HL-60 (cell line): ENCODE measurements around the gene HMCN2.

Experiments
- DNase-seq, 2 experiments: peaks; one replicate each; pipeline ENCODE4 v3.0.0-alpha.2; 2010 to 2020; ENCODE audit warnings: low read depth in 1 of 2, low spot score in 1 of 2
- H3K27ac ChIP-seq: fragments of 250-450 bp; sonication (Bioruptor Pico); replicated peaks from 2 replicates; pipeline ENCODE4 v1.5.1; 2020; ENCODE audit warnings: mild to moderate bottlenecking, moderate library complexity
- H3K27me3 ChIP-seq: fragments of 250-450 bp; sonication (Bioruptor Pico); 2 replicates; pipeline ENCODE4 v1.5.1; 2021; ENCODE audit warnings: mild to moderate bottlenecking, moderate library complexity; ENCODE audit not compliant: insufficient read depth, poor library complexity, severe bottlenecking
- H3K4me3 ChIP-seq: replicated peaks from 2 replicates; pipeline ENCODE4 v1.5.1; 2011; ENCODE audit warnings: mild to moderate bottlenecking, control low read depth, low read length; ENCODE audit not compliant: insufficient read depth
- CTCF ChIP-seq: IDR thresholded peaks from one replicate; pipeline ENCODE4 v1.5.1; 2011; ENCODE audit warnings: low read length, control low read depth, inconsistent platforms; ENCODE audit not compliant: insufficient read depth
- GABPA ChIP-seq: IDR thresholded peaks from 2 replicates; pipeline ENCODE4 v1.6.1; 2012; ENCODE audit warnings: low read depth
- POLR2AphosphoS5 ChIP-seq: IDR thresholded peaks from 2 replicates; pipeline ENCODE4 v1.6.1; 2012; ENCODE audit warnings: low read depth
- REST ChIP-seq: IDR thresholded peaks from 2 replicates; pipeline ENCODE4 v1.6.1; 2012; ENCODE audit warnings: low read depth; ENCODE audit not compliant: insufficient replicate concordance
- SPI1 ChIP-seq: IDR thresholded peaks from 2 replicates; pipeline ENCODE4 v1.6.1; 2012; ENCODE audit warnings: low read depth, mild to moderate bottlenecking, borderline replicate concordance

Gene HMCN2

GRCh38 chr9:130442746-130443455, 177.3 kb downstream of the HMCN2 start:
- no peak for DNase-seq

DNA sequence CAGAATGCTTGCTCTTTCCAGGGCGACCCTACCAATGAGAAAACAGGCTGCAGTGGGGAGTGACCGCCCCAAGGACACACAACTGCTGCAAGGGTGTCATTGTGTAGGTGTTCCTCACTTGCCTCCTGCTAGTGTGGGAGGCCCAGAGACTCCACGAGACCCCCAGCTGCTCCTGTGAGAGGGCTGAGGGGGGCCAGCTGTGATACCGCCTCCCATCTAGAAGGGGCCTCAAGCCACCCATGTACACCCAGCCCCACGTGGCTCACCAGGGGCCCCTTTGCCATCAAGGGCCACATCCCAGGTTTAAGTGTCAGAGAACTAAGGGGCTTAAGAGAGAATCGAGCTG, 177.9 kb downstream of the HMCN2 start:
- peaks cover 2% of the 10 kb centered on the region for H3K27me3 ChIP-seq
- TF ChIP-seq CTCF (no peak), GABPA (no peak), SPI1 (no peak), POLR2AphosphoS5 (no peak), REST (no peak)
- H3K27ac ChIP-seq = no peak overlapping the region
- no peak for DNase-seq
- H3K4me3 ChIP-seq = no peak overlapping the region

More at GRCh38 chr9:130442746-130443455, 177.3 kb downstream of the HMCN2 start:
- TF ChIP-seq CTCF (no peak), GABPA (no peak), POLR2AphosphoS5 (no peak), SPI1 (no peak), REST (no peak)
- Histone ChIP-seq H3K27ac (no peak overlapping the region), H3K4me3 (no peak overlapping the region), H3K27me3 (peaks cover 2% of the 10 kb centered on the region)

GRCh38 chr9:130443840-130444492, 178.4 kb downstream of the HMCN2 start:
- H3K27me3 ChIP-seq = peaks cover 2% of the 10 kb centered on the region
- TF ChIP-seq GABPA (no peak), SPI1 (no peak), CTCF (no peak), REST (no peak), POLR2AphosphoS5 (no peak)
- no peak for DNase-seq
- H3K27ac ChIP-seq = no peak overlapping the region
- no peak overlapping the region for H3K4me3 ChIP-seq
